Measurements from ENCODE around the gene PPIF.

PPIF gene

GRCh38 chr10:79400146-79401004, 53.1 kb downstream of the PPIF start:
- no peaks in the 10 kb centered on the region for H3K36me3 ChIP-seq (ENCODE audit: control insufficient read depth in 2 of 2, insufficient read depth in 1 of 2, low read length in 2 of 2)
- H3K27ac ChIP-seq (ENCODE audit: extremely low read depth, low read depth, low read length) = no peak overlapping the region
- ChIA-PET CTCF (interaction anchor here (0.6 to 2.9 kb wide), 29 partner anchors 9 to 348 kb away, joined by 3 to 16 read pairs (median 4); no protein-coding TSS in a partner anchor), POLR2A (interaction anchor here (1.5 kb wide), 1 partner anchor 26 kb away, joined by 3 read pairs; no protein-coding TSS in a partner anchor)
- peaks cover 9% of the 10 kb centered on the region for H3K4me1 ChIP-seq (ENCODE audit: control insufficient read depth, insufficient read depth, low read length)
- TF ChIP-seq ZNF24 (tag by site-specific recombination; IDR thresholded peaks at IDR 0.05) (no peak), ZNF133 (tag by site-specific recombination; IDR thresholded peaks at IDR 0.05) (no peak), ZNF140 (tag by site-specific recombination; IDR thresholded peaks at IDR 0.05) (no peak), PATZ1 (tag by site-specific recombination; IDR thresholded peaks at IDR 0.05) (peak; percentile 61), ZNF175 (tag by site-specific recombination; IDR thresholded peaks at IDR 0.05) (no peak), ZNF654 (tag by site-specific recombination; IDR thresholded peaks at IDR 0.05; ENCODE audit: low read depth) (peak; percentile 49), GLIS2 (tag by site-specific recombination; IDR thresholded peaks at IDR 0.05) (peak; percentile 29; the same call in 1 of the 2 replicates), ZSCAN30 (tag by site-specific recombination; IDR thresholded peaks at IDR 0.05) (0 out of 2 replicates have a peak, but pooled peaks have one; percentile 34), ZSCAN16 (tag by site-specific recombination; IDR thresholded peaks at IDR 0.05) (no peak), ZBTB10 (tag by site-specific recombination; IDR thresholded peaks at IDR 0.05) (0 out of 2 replicates have a peak, but pooled peaks have one; percentile 13), ZNF596 (tag by site-specific recombination; IDR thresholded peaks at IDR 0.05) (no peak), ZSCAN18 (tag by site-specific recombination; IDR thresholded peaks at IDR 0.05) (no peak), ZIC2 (tag by site-specific recombination; IDR thresholded peaks at IDR 0.05) (peak; percentile 76), SP7 (tag by site-specific recombination; IDR thresholded peaks at IDR 0.05) (0 out of 2 replicates have a peak, but pooled peaks have one; percentile 20), ZNF114 (tag by site-specific recombination; IDR thresholded peaks at IDR 0.05) (no peak), ZNF501 (tag by site-specific recombination; IDR thresholded peaks at IDR 0.05) (no peak)
- TF ChIP-seq, protein P1, sequence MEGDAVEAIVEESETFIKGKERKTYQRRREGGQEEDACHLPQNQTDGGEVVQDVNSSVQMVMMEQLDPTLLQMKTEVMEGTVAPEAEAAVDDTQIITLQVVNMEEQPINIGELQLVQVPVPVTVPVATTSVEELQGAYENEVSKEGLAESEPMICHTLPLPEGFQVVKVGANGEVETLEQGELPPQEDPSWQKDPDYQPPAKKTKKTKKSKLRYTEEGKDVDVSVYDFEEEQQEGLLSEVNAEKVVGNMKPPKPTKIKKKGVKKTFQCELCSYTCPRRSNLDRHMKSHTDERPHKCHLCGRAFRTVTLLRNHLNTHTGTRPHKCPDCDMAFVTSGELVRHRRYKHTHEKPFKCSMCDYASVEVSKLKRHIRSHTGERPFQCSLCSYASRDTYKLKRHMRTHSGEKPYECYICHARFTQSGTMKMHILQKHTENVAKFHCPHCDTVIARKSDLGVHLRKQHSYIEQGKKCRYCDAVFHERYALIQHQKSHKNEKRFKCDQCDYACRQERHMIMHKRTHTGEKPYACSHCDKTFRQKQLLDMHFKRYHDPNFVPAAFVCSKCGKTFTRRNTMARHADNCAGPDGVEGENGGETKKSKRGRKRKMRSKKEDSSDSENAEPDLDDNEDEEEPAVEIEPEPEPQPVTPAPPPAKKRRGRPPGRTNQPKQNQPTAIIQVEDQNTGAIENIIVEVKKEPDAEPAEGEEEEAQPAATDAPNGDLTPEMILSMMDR (tag by site-specific recombination; IDR thresholded peaks at IDR 0.05) = peak; percentile 46
- no peaks in the 10 kb centered on the region for H3K9me3 ChIP-seq (ENCODE audit: control insufficient read depth, insufficient read depth, low read depth, low read length)
- H3K4me3 ChIP-seq (ENCODE audit: low read depth, low read length) = no peak overlapping the region
